NOMO-1 (cell line): Measurements from ENCODE around the gene SUPT3H.
"Not testable (repeated sequence)": the region's sequence is repeated elsewhere in the genome, so short reads cannot be mapped to it uniquely, and the experiment has no call there.

Source experiments
- DNase-seq, 2 experiments: peaks; one replicate each; lab custom pipeline; 2025; ENCODE audit not compliant: unreplicated experiment in 2 of 2; lab: John Stamatoyannopoulos, UW

The SUPT3H gene

GRCh38 chr6:44923444-44923843 is 454.3 kb downstream of the SUPT3H start:
- no peak for DNase-seq

GRCh38 chr6:44921798-44922197 is 455.9 kb downstream of the SUPT3H start:
- DNase-seq: no peak

GRCh38 chr6:44920952-44921491 is 456.7 kb downstream of the SUPT3H start:
- peak in 1 of 2 experiments; percentile 33 for DNase-seq

GRCh38 chr6:44918671-44919296 is 458.9 kb downstream of the SUPT3H start:
- DNase-seq: no peak

- no peak for DNase-seq
Observed at GRCh38 chr6:44917430-44917829, 460.3 kb downstream of the SUPT3H start.

GRCh38 chr6:44915111-44915510 is 462.6 kb downstream of the SUPT3H start:
- no peak for DNase-seq

GRCh38 chr6:44914141-44914540 is 463.6 kb downstream of the SUPT3H start:
- DNase-seq: no peak

- no peak for DNase-seq
Observed at GRCh38 chr6:44906761-44907160, 471.0 kb downstream of the SUPT3H start.

- DNase-seq: not testable (repeated sequence)
Observed at GRCh38 chr6:44900358-44900757, 477.4 kb downstream of the SUPT3H start.

GRCh38 chr6:44898296-44898930 is 479.3 kb downstream of the SUPT3H start:
- DNase-seq: no peak

- no peak for DNase-seq
Observed at GRCh38 chr6:44897316-44897715, 480.4 kb downstream of the SUPT3H start.

GRCh38 chr6:44896701-44897100 is 481.0 kb downstream of the SUPT3H start:
- no peak for DNase-seq

GRCh38 chr6:44892579-44892978 is 485.2 kb downstream of the SUPT3H start:
- DNase-seq: no peak

GRCh38 chr6:44879071-44879470 is 498.7 kb downstream of the SUPT3H start:
- not testable (repeated sequence) for DNase-seq

GRCh38 chr6:44876638-44877037 is 501.1 kb downstream of the SUPT3H start:
- not testable (repeated sequence) for DNase-seq

GRCh38 chr6:44869321-44869897 is 508.3 kb downstream of the SUPT3H start:
- no peak for DNase-seq

GRCh38 chr6:44868910-44869309 is 508.8 kb downstream of the SUPT3H start:
- DNase-seq: no peak

GRCh38 chr6:44868335-44868668 is 509.4 kb downstream of the SUPT3H start:
- no peak for DNase-seq

- no peak for DNase-seq
Observed at GRCh38 chr6:44867571-44868334, 510.0 kb downstream of the SUPT3H start.

GRCh38 chr6:44865184-44865583 is 512.5 kb downstream of the SUPT3H start:
- not testable (repeated sequence) for DNase-seq

- no peak for DNase-seq
Observed at GRCh38 chr6:44859901-44860410, 517.8 kb downstream of the SUPT3H start.
